HG03460 (cell line): ENCODE measurements around the gene TEAD2.
"Not testable (repeated sequence)": the region's sequence is repeated elsewhere in the genome, so short reads cannot be mapped to it uniquely, and the experiment has no call there.

ENCODE experiments used
- ATAC-seq: cut with Tn5 transposase; IDR thresholded peaks from one replicate; pipeline ENCODE4 v1.9.1; 2021; ENCODE audit not compliant: unreplicated experiment

Gene TEAD2

DNA sequence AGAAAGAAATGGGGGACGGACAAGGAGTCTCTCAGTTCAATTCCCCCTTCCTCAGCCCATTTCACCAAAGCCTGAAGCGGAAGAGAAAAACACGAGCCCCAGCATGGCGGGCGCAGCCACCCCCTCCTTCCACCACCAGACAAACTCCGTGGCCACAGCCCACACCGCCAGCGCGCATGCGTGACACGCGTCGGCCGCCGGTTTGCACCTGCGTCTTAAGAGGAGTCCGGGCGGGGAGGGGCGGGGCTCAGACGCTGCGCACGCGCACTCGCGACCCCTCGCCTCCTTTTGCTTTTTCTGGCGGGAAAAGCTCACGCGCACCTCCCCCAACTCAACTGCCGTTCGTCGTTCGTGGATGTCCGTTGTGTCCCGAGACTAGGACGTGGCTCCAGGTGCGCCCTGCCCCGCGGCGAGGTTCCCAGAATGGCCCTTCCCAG lies 25.7 kb upstream of the TEAD2 start, which contains the start of gene KASH5:
Gene KASH5, plus strand, starts transcription at position 314 of the 437 bp plus-strand sequence. CDS start 2,635 bp downstream, outside the sequence.
- no peak for ATAC-seq

DNA sequence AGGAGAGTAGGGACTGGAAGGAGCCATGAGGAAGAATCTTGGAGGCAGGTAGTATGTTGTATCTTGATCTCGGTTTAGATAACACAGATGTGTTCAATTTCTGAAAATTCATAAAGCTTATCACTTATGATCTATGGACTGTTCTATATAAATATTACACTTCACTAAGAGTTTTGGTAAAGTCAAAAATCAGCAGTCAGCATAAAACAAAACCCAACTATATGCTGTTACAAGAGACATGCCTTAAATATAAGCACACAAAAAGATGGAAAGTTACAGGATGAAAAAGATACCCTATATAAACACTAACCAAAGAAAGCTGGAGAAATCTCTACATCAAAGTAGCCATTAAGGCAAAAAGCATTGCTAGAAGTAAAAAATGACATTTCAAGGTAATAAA lies 21.4 kb upstream of the TEAD2 start:
- ATAC-seq = no peak

DNA sequence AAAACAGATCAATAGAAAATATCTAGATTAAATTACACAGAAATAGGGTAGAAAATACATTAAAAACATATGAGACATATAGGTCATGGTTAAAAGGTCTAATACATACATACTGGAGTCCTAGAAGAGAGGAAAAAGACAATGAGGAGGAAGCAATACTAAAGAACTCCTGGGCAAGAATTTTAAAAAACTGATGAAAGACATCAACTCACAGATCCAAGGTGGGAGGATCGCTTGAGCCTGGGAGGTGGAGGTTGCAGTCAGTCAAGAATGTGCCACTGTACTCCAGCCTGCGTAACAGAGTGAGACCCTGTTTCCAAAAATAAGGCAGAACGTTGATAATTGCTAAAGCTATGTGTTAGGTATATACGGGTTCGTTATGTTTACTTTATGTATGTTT lies 20.4 kb upstream of the TEAD2 start:
- no peak for ATAC-seq

DNA sequence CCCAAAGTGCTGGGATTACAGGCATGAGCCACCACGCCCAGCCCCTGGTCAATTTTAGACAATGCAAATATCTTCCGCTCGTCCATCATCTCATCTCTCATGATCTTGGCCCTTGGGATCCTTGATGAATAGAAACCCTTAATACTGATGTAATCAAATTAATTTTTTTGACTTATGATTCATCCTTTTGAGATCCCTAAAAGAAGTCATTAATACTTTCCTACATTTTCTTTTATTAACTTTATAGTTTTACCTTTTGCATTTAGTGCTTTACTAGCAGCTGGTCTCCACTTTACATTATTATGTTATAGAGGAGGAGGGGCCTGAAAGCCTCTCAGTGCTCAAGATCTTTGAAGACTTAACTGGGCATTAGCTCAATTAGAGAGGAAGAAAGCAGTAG lies 18.2 kb upstream of the TEAD2 start:
- no peak for ATAC-seq

DNA sequence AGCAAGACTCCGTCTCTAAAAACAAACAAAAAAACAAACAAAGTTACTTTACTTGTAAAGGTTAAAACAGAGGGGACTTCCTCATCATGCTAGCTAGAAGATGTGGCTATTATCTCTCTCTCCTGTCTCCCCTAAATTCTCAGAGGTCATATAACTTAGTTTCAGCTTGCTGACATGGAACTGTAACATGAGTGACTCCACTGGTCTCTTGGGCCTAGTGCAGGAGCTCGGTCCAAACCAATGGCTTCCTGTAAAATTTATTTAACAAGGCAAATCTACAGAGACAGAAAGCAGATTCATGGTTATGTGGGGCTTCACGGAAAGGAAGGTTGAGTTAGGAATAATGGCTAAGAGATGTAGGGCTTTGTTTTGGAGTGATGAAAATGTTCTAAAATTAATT lies 16.3 kb upstream of the TEAD2 start:
- ATAC-seq = no peak

DNA sequence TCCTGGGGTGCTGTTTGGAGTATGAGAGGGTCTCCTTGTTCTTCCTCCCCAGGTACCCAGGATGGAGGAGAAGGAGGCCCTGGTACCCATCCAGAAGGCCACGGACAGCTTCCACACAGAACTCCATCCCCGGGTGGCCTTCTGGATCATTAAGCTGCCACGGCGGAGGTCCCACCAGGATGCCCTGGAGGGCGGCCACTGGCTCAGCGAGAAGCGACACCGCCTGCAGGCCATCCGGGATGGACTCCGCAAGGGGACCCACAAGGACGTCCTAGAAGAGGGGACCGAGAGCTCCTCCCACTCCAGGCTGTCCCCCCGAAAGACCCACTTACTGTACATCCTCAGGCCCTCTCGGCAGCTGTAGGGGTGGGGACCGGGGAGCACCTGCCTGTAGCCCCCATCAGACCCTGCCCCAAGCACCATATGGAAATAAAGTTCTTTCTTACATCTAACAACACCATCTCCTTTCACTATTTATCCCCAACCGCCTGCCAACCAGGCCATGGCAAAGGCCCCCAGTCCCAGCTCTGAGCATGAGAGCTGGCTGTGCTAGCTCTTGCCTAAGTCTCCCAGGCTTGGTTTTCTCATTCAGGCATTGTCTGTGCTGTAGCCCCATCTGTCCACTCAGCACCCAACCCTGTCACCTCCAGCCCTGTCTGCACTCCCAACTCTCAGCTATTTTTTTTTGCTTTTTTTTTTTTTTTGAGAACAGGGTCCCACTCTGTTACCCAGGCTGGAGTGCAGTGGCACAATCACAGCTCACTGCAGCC lies 12.6 kb upstream of the TEAD2 start:
- no peak for ATAC-seq

DNA sequence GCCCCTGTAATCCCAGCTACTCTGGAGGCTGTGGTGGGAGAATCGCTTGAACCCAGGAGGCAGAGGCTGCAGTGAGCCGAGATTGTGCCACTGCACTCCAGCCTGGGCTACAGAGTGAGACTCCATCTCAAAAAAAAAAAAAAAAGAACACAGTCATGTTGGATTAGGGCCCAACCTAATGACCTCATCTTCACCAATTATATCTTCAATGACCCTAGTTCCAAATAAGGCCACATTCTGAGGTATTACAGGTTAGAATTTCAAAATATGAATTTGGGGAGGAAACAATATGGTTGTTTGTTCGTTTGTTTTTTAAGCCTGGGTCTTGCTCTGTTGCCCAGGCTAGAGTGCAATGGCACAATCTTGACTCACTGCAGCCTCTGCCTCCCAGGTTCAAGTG lies 11.0 kb upstream of the TEAD2 start:
- ATAC-seq = not testable (repeated sequence)

DNA sequence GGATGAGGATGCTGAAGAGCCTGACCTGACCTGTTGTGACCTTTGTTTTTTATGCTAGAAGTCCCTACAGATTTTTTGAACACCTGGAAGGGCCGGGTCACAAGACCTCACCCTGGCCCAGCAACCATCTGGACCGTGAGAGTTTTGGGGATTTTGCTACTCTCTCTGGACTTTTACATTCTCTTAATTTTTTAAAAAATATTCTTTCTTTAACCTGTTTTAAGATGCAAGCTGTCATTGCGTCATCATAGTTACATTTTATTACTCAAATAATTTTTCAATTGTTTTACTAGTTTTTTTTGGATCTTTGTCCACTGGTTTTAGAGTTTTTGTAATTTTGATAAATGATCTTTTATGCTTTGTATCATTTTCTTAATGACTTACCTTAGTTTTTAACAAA lies 9.0 kb upstream of the TEAD2 start:
- ATAC-seq = no peak

DNA sequence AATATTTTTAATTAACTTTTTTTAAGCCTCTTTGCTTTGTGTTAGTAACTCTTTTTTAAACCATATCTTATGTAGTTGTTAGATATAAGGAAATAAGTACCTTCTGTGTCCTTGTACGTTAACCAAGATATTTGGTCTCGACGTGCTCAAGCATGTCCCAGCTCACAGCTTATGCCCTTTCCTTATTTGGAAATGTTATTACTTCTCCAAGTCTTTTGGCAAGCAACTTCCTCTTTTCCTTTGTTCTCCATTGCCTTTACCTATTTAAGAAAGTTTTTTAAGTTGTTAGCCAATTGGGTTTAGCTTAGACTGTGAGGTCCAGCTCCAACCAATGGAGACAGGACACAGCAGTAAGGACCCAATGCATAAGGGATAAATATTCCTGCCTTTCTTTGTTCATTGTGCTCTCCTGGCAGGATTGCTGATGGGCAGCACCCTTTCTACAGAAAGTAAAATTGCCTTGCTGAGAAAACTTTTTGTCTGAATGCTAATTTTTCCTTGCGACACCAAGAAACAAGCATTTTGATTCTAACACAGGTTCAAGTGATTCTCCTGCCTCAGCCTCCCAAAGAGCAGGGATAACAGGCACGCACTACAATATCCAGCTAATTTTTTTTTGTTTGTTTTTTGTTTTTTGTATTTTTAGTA lies 6.6 kb upstream of the TEAD2 start:
- no peak for ATAC-seq

DNA sequence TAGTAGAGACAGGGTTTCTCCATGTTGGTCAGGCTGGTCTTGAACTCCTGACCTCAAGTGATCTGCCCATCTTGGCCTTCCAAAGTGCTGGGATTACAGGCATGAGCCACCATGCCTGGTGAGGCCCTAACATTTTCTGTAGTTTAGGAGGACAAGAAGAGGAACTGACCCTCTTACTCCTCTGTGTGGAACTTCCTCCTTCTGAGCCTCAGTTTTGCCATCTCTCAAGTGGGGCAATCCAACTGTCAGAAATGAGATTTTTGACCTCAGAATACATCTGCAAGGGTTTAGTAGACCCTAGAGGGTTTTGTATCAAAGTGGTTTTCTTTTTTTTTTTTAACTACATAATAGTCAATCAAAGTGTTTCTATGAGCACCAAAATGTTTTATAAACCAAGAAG lies 3.9 kb upstream of the TEAD2 start:
- ATAC-seq = no peak

DNA sequence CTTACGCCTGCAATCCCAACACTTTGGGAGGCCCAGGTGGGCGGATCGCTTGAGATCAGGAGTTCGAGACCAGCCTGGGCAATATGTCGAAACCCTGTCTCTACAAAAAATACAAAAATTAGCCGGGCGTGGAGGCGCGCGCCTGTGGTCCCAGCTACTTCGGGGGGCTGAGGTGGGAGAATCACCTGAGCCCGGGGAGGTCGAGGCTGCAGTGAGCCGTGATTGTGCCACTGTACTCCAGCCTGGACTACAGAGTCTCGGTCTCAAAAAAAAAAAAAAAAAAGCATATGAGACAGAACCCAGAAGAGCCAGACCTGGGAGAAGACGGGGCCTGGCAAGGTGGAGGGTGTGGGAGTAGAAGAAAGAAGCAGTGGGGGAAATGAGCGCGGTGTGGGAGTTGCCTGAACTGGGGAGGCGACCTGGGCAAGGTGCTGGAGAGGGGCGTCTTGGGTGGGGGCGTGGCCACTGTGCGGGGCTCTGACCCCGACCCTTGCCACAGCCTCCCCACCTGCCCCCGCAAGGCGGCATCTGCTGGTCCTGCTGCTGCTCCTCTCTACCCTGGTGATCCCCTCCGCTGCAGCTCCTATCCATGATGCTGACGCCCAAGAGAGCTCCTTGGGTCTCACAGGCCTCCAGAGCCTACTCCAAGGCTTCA lies 2.0 kb upstream of the TEAD2 start:
- ATAC-seq = no peak

DNA sequence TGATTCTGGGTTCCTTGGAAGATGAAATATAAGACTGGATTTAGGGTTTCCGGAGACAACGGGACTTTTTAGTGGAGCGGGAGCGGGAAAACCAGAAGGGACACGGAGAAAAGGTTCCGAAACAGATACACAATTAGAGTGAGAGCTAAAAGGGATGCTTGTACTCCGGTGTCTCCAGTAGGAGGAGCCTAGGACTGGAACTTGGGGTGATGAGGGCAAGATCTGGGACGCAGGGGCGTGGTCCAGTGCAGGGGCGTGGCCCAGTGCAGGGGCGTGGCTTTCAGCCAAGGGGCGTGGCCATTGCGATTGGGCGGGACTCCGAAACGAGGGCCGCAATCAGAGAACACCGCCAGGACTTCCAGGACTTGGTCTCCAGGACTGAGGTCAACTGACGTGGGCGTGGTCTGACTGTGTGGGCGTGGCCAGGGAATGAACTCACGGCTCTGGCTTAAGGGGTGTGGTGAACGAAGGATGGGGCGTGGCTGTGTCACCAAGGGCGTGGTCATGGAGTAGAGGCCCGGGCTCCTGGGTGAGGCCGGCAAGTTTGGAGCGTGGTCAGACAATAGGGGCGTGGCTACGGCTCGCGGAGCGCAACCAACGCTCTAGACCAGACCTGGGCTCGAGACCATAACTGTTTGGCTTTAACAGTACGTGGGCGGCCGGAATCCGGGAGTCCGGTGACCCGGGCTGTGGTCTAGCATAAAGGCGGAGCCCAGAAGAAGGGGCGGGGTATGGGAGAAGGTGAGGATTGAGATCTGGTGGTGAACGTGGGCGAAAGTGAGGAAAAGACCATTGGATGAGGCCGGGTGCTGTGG lies 1.3 kb upstream of the TEAD2 start, which contains the start of gene DKKL1:
Gene DKKL1, plus strand, starts transcription at position 610 of the 815 bp plus-strand sequence. Its CDS starts 122 bp downstream, at position 732.
- ATAC-seq = peak; percentile 59

DNA sequence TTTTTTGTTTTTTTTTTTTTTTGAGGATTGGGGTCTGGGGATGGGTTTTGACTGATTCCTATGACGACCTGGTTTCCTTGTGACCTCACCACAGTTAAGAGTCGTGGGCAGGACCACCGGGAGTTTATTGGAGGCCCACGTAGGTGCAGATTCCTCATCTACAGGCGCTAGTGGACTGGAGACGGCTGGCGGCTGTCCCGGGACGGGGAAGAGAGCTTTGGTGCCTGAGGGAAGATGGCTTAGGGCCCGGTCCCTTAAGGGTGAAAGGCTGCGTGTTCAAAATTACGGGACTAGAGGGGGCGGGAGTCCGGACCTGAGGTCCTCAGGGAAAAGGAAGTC lies 682 bp upstream of the TEAD2 start:
- no peak for ATAC-seq

DNA sequence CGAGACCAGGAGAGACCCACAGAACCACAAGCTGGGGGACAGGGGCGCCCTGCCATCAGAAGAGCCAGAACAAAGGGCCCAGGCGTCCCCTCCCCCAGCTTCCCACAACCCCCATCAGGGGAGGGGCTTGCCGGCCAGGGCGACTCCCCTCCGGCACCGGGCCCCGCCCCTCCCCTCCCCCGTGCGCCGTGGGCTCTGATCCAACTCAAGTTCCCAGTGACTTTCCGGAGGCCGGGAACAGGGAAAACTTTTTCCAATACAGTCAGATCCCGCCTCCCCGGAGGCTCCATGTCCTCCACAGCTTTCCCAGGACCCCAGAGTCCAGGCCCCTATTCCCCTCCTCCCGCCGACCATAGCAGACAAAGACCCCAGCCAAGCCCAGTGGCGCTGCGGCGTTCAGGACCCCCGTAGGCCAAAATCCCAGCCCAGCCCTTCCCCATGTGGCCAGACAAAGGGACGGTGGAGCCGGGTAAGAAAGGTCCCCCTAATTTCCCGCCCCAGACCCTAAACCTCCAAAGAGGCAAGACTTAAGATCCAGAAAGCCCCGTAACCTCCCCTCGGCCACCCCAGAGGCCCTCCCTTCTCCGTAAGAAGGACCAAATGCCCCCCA lies 673 bp downstream of the TEAD2 start:
- no peak for ATAC-seq

DNA sequence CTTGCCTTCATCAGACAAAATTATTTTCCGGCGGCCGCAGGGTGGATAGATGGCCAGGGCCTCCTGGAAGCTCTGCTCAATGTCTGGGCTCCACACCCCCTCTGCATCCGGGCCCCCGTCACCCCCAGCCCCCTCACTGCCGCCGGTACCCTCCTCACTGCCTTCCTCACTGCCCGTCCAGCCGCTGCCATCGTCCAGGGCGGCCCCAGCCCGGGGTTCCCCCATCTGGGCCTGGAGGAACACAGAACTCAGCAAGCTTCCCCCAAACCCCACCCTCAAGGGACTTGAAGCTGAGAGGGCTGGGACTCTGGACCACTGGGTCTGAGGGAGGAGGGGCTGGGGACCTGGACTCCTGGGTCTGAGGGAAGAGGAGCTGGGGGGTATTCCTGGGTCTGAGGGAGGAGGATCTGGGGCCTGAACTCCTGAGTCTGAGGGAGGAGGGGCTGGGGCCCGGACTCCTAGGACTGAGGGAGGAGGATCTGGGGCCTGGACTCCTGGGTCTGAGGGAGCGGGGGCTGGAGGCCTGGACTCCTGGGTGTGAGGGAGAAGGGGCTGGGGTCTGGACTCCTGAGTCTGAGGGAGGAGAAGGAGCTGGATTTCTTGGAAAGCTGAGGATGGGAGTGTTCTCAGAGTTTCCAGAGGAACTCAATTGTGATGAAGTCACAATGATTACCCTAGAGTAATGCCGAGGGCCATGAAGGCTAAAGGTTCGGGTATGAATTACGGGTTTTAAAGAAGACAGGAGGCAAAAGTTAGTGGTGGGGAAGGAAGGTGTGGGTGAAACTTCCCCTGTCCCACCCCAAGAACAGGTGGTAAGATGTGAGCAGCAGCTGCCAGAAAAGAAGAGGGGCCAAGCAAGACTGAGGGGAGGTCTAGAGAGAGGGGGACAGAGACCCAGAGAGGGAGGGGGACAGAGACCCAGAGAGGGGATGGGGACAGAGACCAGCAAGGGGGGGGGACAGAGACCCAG lies 2.1 kb downstream of the TEAD2 start:
- no peak for ATAC-seq

DNA sequence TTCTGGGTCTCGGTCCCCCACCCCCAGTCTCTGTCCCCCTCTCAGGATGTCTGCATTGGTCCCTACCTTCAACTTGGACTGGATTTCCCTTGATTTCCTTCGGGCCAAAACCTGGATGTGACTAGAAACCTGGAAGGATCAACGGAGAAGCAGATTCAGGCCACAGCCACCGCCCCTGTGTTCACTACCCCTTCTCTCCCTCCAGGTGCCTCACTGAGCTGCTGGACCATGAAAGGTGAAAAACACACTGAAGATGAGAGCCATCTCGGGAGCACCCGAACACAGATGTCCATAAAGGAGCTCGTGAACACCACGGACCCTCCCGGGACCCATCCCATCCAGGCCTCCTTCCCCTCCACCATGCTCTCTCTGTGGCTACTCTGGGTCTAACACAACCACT lies 5.0 kb downstream of the TEAD2 start:
- no peak for ATAC-seq

DNA sequence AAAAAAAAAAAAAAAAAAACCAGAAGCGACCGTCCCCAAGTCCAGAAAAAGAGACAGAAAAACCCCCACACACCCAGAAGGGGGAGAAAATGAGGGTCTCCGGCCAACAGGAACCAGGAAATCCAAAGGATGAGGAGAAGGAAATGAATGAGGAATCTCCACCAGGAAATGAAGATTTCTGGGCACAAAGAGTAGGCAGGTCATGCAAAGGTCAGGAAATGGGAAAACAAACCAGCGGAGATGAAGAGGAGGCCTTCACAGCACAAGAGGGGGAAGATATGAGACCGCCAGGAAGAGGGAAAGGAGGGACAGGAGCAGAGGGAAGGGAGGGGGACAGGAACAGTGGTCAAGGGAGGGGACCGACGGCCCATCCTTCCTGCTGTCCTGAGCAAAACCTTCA lies 5.8 kb downstream of the TEAD2 start:
- no peak for ATAC-seq

DNA sequence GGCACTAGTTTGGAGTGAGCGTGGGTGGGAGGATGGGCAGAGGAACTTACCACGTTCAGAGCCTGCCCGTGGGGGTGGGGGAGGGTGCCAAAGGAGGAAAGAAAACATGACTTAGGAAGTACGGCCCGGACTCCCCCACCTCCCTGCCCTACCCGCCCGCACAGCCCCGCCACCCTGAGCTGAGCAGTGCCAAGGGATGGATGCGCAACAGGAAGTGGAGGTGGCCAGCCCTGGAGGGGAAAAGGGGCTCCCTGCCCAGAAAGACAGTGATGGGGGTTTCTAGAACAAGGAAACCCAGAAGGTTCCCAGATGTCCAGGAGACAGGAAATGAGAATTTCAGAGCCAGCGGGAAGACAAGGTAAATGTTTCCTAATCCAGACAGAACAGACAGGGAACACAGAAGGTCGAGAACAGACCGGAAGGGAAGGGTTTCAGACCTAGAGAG lies 6.3 kb downstream of the TEAD2 start:
- no peak for ATAC-seq

DNA sequence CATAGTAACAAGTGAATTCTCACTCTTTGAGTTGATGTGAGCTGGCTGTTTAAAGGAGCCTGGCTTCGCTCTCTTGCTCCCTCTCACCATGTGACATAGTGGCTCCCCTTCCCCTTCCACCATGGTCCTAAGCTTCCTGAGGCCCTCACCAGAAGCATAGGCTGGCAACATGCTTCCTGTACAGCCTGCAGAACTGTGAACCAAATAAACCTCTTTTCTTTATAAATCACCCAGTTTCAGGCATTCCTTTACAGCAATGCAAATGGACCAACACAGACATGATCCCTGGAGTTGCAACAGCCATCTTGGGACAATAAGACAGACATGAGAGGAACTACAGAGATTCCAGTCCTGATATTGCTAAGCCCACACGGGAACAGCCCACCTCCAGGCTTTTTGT lies 12.6 kb downstream of the TEAD2 start:
- ATAC-seq = no peak
